HPDE6-E6E7 (cell line): ENCODE data around the gene SPAG16.

Experiments used
- DNase-seq: peaks from one replicate; pipeline ENCODE4 v3.0.0; 2011; ENCODE audit warnings: missing footprints; ENCODE audit errors: extremely low spot score

The SPAG16 gene

GRCh38 chr2:213806125-213806726, 522.0 kb downstream of the SPAG16 start:
- no peak for DNase-seq

GRCh38 chr2:213816583-213816982, 532.3 kb downstream of the SPAG16 start:
- no peak for DNase-seq

GRCh38 chr2:213818436-213818835, 534.2 kb downstream of the SPAG16 start:
- DNase-seq: no peak

GRCh38 chr2:213834331-213834730, 550.1 kb downstream of the SPAG16 start:
- peak; percentile 10 for DNase-seq

- DNase-seq: no peak
These were observed 550.5 kb downstream of the SPAG16 start for GRCh38 chr2:213834746-213835145.

- DNase-seq: no peak
These were observed 562.6 kb downstream of the SPAG16 start for GRCh38 chr2:213846856-213847255.

GRCh38 chr2:213847316-213847715, 563.1 kb downstream of the SPAG16 start:
- no peak for DNase-seq

- no peak for DNase-seq
These were observed 564.4 kb downstream of the SPAG16 start for GRCh38 chr2:213848631-213849030.

- DNase-seq: no peak
These were observed 577.4 kb downstream of the SPAG16 start for GRCh38 chr2:213861638-213862037.

DNA sequence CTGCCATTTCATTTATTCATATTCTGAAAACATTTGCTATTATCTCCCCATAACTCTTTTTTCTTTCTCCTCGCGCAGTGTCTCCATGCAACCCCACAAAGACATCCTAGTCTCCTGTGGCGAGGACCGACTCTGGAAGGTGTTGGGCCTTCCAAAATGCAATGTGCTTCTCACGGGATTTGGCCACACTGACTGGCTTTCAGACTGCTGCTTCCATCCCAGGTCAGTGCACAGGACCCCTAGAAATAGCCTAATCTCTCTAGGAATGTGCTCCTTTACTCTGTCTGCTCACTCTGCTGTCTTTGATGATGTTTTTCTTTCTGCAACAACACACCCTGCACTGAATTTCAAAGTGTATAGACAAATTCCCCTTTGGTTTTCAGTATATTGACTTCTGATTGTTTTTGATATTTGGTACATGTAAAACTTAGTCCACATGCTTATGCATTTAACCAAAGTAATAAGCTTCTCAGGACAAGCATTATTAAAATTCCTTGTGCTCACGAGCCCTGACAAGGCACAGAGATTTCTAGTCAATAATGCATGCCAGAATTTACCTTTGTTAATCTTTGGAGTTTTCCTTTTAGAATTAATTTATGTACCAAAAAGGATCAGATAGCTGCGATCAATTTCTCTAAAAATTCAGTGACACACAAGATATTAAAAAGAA, 578.3 kb downstream of the SPAG16 start:
- DNase-seq: no peak

DNA sequence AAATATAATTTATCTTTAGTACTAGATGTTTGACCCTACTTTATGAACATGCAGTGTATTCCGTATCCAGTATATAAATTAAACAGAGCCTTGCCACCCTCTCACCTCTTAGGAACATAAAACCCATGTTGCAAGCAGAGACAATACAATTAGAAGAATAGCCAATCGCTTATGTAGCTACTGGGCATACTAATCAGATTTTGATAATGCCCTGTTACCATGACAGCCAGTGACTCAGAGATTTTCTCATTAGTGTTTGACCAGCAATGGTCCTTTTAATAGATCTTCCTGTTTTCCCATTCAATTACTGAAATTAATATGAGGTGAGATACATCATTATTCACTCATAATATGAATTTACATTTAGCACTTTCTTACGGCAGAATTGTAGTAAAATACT, 579.3 kb downstream of the SPAG16 start:
- DNase-seq: no peak

- DNase-seq: no peak
These were observed 584.3 kb downstream of the SPAG16 start for GRCh38 chr2:213868526-213868925.

DNA sequence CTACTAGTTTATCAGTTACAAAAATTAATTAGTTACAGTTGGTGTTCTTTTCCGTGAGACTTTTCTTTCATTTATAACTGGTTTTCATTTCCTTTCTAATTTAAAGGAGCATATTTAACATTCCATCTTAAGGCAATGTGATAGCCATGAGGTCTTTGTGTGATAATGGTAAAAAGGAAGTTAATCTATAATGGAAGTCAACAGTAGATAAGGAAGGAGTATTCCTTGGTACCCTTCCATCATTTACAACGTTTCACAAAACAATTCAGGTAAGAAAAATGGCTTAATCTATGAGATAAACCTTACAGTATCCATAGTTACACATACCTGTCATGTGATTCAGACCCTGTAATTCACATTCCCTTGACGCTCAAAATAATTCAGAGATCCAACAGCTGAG, 601.2 kb downstream of the SPAG16 start:
- no peak for DNase-seq

DNA sequence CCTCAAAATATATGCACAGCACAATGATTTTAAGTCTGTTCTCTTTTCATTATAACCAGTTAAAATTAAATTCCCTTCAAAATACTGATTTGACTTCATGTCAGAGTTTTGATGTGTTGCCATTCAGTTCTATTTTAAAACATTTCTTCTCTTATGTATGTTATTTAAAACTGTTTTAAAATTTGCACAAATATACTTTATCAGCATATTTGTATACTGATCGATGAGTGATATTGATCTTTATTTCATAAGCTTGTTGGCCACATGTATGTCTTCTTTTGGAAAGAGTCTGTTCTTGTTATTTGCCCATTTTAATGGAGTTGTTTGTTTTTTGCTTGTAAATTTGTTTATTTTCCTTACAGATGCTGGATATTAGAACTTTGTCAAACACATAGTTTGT, 630.2 kb downstream of the SPAG16 start:
- no peak for DNase-seq

DNA sequence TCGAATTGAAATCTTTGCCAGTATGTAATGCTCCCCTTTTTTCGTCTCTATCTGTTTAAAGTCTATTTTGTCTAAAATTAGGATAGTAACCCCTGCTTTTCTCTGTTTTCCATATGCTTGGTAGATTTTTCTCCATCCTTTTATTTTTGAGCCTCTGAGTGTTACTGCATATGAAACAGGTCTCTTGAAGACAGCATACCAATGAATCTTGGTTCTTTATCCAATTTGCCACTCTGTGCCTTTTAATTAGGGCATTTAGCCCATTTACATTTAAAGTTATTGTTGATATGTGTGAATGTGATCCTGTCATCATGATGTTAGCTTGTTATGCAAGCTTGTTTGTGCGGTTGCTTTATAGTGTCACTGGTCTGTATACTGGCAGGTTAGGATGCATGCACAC, 635.8 kb downstream of the SPAG16 start:
- DNase-seq: no peak

DNA sequence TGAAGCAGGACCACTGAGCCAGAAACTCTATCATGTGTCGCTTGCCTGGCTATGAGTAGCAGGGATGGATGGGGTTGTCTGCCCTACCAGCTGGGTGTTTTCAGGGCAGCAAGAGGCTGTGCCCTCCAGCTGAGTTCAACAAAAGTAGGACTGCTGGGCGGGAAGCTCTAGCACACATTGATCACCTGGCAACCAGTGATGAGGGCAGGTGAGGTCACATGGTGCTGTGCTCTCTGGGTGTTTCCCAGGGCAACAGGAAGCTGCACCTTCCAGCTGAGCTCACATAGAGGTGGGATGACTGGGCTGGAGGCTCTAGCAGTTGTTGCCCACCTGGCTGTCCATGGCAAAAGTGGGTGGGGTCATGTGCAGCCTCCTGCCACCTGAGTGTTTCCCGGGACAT, 639.3 kb downstream of the SPAG16 start:
- no peak for DNase-seq

GRCh38 chr2:213934560-213934959, 650.3 kb downstream of the SPAG16 start:
- DNase-seq: no peak

DNA sequence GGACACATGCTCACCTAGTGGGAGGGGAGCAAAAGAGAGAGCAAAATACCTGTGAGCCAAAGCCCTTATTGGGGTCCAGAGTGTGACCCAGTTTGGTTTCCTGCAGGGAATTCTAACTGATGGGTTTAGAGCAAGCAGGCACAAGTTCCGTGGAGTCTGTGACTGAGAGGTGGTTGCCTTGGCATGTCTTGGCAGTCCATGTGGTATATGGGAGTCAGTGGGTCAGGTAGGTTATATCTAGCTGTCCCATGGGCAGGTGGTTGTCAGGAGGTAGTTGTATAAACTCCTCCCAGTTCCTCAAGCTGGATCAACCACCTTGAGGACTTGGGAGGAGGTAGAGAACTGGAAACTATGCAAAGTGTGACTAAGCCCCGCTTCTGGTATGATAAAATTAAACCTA, 673.8 kb downstream of the SPAG16 start:
- DNase-seq: peak; percentile 4

GRCh38 chr2:213959589-213959988, 675.3 kb downstream of the SPAG16 start:
- DNase-seq: no peak

- no peak for DNase-seq
These were observed 687.3 kb downstream of the SPAG16 start for GRCh38 chr2:213971536-213971935.

DNA sequence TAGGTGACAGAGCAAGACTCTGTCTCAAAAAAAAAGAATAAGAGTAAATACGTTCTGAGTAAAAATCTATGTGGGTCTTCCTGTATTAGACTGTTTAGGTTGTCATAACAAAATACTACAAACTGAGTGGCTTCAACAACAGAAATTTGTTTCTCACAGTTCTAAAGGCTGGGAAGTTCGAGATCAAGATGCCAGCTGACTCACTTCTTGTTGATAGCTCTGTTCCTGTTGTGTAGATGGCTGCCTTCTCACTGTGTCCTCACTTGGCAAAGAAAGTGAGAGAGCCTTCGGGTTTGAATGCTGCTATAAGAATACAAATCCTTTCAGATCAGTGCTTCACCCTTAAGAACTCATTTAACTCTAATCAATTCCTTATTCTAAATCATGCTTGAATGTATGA, 696.6 kb downstream of the SPAG16 start:
- no peak for DNase-seq

GRCh38 chr2:213989207-213989606, 704.9 kb downstream of the SPAG16 start:
- DNase-seq: no peak

DNA sequence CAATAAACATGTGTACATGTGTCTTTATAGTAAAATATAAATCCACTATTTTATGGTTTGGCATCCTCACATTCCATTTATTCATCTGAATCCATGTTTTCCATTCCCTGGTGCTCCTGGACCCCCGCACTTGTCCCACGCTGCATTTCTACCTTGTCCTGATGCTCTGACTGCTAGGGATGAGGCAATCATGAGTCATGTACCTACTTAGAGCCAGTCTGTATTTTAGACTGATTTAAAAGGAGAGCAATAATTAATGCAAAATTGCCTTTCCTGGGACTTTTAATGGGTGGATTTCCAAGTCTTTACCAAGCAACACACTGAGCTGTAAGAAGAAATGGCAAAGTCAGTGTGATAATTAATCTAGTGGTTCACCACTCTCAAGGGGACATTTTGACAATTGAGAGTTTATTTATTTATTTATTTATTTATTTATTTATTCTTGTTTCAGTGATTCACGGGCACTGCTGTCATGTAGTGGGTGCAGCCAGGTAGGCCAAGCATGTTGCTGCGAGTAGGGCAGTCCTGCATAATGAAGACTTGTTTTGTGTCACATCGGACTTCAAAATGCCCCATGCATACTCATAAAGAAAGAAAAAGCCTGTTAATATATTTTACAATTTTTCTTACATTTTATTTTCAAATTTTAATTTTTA, 707.3 kb downstream of the SPAG16 start:
- peak; percentile 8 for DNase-seq
